Thoracic aorta (tissue), 2 donors: ENCODE data around the gene NCOA3. TPM values are rescaled to one million over a fixed set of nuclear protein-coding genes. Genes with fewer than 3 reads are reported as not detected.

ENCODE experiments used
- ATAC-seq: fragments of 150-250 bp; one replicate; pipeline ENCODE4 v1.8.0; 2017; ENCODE audit warnings: low read depth; ENCODE audit not compliant: insufficient number of reproducible peaks, low FRiP score
- DNase-seq: peaks from one replicate; pipeline ENCODE4 v3.0.0-alpha.2; 2020; ENCODE audit warnings: low spot score
- H3K27ac ChIP-seq, 2 donors: fragments of 200-600 bp; sonication (generic); 1 replicate in 1 of 2; 2 replicates in 1 of 2; pipeline ENCODE4 v1.5.1; 2016; ENCODE audit warnings: mild to moderate bottlenecking in 2 of 2, moderate library complexity in 2 of 2
- H3K27me3 ChIP-seq: fragments of 200-600 bp; sonication (generic); replicated peaks from 2 replicates; pipeline ENCODE4 v1.6.0; 2016; ENCODE audit warnings: mild to moderate bottlenecking; ENCODE audit not compliant: insufficient read depth
- H3K36me3 ChIP-seq: fragments of 200-600 bp; sonication (generic); one replicate; pipeline ENCODE4 v1.5.1; 2016
- H3K4me1 ChIP-seq, 2 donors: fragments of 200-600 bp; sonication (generic); 1 replicate in 1 of 2; 2 replicates in 1 of 2; pipeline versions ENCODE4 v1.5.1 to v1.6.0; 2016; ENCODE audit warnings: low read depth in 2 of 2, mild to moderate bottlenecking in 1 of 2; ENCODE audit not compliant: control insufficient read depth in 1 of 2
- H3K4me3 ChIP-seq: fragments of 200-600 bp; sonication (generic); 2 replicates; pipeline ENCODE4 v1.5.1; 2016; ENCODE audit warnings: mild to moderate bottlenecking
- H3K9me3 ChIP-seq: fragments of 200-600 bp; sonication (generic); 2 replicates; pipeline ENCODE4 v1.5.1; 2016
- total RNA-seq, 2 donors: library from RNA; depleted of rRNA; stranded (reverse); fragments of >200 nt; gene quantifications; one replicate each; pipeline versions ENCODE4 v1.1.0 to v1.2.3, GENCODE V29; 2016
- TF ChIP-seq, protein P1 (sequence below): fragments of 200-600 bp; sonication (generic); IDR thresholded peaks from one replicate; pipeline ENCODE4 v1.5.1; 2019; ENCODE audit warnings: antibody characterized with exemption

Gene NCOA3
- total RNA-seq, 2 donors from 2014 or later = 44.3 to 68.1 TPM

DNA sequence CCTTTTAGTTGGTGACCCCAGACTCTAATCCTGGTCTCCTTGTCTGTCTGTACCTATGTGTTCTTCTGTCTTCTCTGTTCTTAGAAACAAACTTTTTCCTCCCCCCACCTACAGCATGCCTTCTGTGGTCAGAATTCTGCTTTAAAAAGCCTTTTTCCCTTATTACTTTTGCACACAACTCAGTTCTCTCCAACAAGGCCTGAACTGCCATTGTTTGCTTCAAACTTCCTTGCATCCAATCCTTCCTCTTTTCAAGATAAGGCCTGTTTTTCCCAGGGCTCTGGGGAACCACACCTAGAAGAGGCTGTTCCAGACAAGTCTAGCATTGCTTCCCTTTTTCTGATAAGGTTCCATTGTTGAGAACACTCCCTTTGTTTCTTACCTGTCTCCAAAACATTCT is 22.2 kb upstream of the NCOA3 start:
- no peaks in the 10 kb centered on the region for H3K27me3 ChIP-seq
- TF ChIP-seq, protein P1, sequence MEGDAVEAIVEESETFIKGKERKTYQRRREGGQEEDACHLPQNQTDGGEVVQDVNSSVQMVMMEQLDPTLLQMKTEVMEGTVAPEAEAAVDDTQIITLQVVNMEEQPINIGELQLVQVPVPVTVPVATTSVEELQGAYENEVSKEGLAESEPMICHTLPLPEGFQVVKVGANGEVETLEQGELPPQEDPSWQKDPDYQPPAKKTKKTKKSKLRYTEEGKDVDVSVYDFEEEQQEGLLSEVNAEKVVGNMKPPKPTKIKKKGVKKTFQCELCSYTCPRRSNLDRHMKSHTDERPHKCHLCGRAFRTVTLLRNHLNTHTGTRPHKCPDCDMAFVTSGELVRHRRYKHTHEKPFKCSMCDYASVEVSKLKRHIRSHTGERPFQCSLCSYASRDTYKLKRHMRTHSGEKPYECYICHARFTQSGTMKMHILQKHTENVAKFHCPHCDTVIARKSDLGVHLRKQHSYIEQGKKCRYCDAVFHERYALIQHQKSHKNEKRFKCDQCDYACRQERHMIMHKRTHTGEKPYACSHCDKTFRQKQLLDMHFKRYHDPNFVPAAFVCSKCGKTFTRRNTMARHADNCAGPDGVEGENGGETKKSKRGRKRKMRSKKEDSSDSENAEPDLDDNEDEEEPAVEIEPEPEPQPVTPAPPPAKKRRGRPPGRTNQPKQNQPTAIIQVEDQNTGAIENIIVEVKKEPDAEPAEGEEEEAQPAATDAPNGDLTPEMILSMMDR = no peak
- H3K9me3 ChIP-seq = no peaks in the 10 kb centered on the region
- no peak overlapping the region for H3K4me3 ChIP-seq
- H3K4me1 ChIP-seq = no peaks in the 10 kb centered on the region
- H3K27ac ChIP-seq = no peak overlapping the region
- ATAC-seq = no peak
- H3K36me3 ChIP-seq = no peaks in the 10 kb centered on the region
- DNase-seq = no peak

DNA sequence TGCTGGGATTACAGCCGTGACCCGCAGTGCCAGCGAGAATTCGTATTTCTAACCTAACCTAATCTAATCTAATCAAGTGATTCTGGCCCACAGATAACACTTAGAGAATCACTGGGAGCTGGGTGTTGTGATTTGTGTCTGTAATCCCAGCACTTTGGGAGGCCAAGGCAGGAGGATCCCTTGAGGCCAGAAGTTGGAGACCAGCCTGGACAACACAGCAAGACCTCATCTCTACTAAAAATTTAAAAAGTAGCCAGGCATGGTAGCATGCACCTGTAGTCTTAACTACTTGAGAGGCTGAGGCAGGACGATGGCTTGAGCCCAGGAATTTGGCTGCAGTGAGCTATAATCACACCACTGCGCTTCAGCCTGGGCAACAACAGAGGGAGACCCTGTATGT is 21.4 kb upstream of the NCOA3 start:
- Histone ChIP-seq H3K27ac (no peak overlapping the region), H3K36me3 (no peaks in the 10 kb centered on the region), H3K4me3 (no peak overlapping the region), H3K9me3 (no peaks in the 10 kb centered on the region), H3K27me3 (no peaks in the 10 kb centered on the region), H3K4me1 (no peaks in the 10 kb centered on the region)
- ATAC-seq (no peak), DNase-seq (no peak)
- TF ChIP-seq, protein P1 = no peak

DNA sequence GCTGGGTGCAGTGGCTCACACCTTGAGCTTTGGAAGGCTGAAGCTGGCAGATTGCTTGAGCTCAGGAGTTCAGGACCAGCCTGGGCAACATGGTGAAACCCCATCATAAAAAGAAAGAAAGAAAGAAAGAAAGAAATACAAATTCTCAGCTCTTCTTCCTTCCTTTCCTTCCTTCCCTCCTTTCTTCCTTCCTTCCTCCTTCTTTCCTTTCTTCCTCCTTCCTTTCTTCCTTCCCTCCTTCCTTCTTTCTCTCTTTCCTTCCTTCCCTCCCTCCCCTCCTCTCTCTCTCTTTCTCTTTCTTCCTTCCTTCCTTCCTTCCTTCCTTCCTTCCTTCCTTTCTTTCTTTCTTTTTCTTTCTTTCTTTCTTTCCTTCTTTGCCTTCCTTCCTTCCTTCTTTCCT is 21.0 kb upstream of the NCOA3 start:
- TF ChIP-seq, protein P1 = no peak
- Histone ChIP-seq H3K27me3 (no peaks in the 10 kb centered on the region), H3K27ac (no peak overlapping the region), H3K4me3 (no peak overlapping the region), H3K9me3 (no peaks in the 10 kb centered on the region), H3K36me3 (no peaks in the 10 kb centered on the region), H3K4me1 (no peaks in the 10 kb centered on the region)
- DNase-seq = no peak
- ATAC-seq = no peak

DNA sequence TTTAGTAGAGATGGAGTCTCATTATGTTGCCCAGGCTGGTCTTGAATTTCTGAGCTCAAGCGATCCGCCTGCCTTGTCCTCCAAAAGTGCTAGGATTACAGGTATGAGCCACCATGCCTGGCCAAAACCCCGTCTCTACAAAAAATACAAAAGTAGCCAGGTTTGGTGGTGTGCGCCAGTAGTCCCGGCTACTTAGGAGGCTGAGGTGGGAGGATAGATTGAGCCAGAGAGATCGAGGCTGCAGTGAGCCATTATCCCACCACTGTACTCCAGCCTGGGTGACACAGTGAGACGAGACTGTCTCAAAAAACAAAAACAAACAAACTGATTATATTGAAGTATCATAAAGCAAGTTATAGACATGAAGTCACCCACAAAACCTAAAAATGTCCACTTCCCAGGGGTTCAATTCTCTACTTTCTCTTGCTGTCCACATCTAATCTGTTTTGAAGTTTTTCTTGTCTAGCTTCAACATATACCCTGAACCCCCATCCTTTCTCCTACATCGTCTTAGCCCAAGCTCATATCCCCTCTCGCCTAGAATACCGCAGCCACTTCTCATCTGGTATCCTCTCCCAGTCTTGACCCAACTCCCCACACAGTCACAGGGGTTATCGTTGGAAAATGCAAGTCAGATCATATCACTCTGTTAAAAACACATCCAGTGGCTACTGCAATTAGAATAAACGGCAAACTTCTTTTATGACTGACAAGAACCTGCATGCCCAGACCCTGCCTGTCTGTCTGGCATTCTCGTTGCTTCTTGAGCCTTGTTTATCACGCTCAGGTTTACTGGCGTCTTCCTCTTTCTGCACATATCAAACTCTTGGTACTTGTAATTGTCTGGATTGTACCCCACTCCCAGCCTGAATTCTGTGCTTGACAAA is 20.1 kb upstream of the NCOA3 start:
- H3K4me1 ChIP-seq = no peaks in the 10 kb centered on the region
- no peak overlapping the region for H3K4me3 ChIP-seq
- DNase-seq (no peak), ATAC-seq (no peak)
- H3K36me3 ChIP-seq = no peaks in the 10 kb centered on the region
- TF ChIP-seq, protein P1 = no peak
- no peaks in the 10 kb centered on the region for H3K9me3 ChIP-seq
- no peaks in the 10 kb centered on the region for H3K27me3 ChIP-seq
- H3K27ac ChIP-seq = no peak overlapping the region

DNA sequence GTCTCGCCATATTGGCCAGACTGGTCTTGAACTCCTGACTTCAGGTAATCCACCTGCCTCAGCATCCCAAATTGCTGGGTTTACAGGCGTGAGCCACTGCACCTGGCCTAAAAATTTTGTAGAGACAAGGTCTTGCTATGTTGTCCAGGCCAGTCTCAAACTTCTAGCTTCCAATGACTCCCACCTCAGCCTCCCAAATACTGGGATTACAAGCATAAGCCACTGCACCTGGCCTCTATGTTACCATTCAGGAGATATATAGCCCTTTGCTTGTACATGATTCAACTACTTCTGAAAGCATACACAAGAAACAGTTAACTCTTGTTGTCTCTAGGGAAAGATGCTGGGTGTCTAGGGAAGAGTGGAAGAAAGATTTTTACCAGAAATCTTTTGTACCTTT is 19.0 kb upstream of the NCOA3 start:
- ATAC-seq (no peak), DNase-seq (no peak)
- TF ChIP-seq, protein P1 = no peak
- Histone ChIP-seq H3K36me3 (no peaks in the 10 kb centered on the region), H3K27me3 (no peaks in the 10 kb centered on the region), H3K4me1 (no peaks in the 10 kb centered on the region), H3K9me3 (no peaks in the 10 kb centered on the region), H3K4me3 (no peak overlapping the region), H3K27ac (no peak overlapping the region)
